Coronary artery (tissue), 2 donors: ENCODE results near the gene RBM7.

ENCODE experiments used
- DNase-seq: peaks from one replicate; pipeline ENCODE4 v3.0.0-alpha.2; 2017; ENCODE audit warnings: low spot score
- H3K27ac ChIP-seq, 2 donors: fragments of 200-600 bp; sonication (generic); one replicate each; pipeline ENCODE4 v1.5.1; 2016 to 2019
- H3K4me3 ChIP-seq: fragments of 200-600 bp; sonication (generic); 2 replicates; pipeline ENCODE4 v1.5.1; 2016; ENCODE audit warnings: mild to moderate bottlenecking, moderate library complexity
- TF ChIP-seq, protein P1 (sequence below): fragments of 200-600 bp; sonication (generic); IDR thresholded peaks from one replicate; pipeline ENCODE4 v1.5.1; 2019; ENCODE audit warnings: antibody characterized with exemption

Gene RBM7, protein sequence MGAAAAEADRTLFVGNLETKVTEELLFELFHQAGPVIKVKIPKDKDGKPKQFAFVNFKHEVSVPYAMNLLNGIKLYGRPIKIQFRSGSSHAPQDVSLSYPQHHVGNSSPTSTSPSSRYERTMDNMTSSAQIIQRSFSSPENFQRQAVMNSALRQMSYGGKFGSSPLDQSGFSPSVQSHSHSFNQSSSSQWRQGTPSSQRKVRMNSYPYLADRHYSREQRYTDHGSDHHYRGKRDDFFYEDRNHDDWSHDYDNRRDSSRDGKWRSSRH

DNA sequence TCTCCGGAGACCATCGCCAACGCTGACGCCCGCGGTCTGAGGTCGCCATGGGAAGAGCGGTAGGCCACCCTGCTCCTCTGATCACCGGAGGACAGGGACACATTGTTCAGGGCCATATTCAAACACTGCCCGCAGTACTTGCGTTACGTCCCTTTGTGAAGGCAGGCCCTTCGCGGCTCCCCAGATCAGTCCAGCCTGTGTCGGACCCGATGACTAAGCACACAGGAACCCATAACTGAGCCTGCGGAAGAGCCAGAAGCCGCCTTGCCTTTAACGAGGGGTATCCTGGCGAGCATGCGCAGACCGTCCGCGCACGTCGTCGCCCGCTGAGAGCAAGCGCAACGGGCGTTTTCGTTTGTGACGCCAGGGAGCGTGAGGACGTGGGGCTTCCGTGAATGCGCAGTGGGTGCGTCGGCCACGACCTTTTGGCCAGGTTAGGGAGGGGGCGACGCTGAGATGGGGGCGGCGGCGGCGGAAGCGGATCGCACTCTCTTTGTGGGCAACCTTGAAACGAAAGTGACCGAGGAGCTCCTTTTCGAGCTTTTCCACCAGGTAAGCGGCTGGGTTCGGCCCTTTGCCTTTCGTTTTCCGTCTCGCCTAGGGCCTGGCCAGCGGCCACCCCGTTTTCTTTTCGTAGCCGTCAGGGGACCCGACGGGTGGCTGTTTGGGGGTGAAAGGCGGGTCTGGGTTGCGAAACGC lies at the start of gene RBM7, which contains the start of gene C11orf71:
Gene RBM7 (plus strand): TSS at position 451 of the 699 bp plus-strand sequence. CDS start 6 bp downstream, at position 457.
Gene C11orf71 (minus strand): TSS at position 296 of the 699 bp plus-strand sequence. CDS start 180 bp downstream, at position 116.
- TF ChIP-seq, protein P1, sequence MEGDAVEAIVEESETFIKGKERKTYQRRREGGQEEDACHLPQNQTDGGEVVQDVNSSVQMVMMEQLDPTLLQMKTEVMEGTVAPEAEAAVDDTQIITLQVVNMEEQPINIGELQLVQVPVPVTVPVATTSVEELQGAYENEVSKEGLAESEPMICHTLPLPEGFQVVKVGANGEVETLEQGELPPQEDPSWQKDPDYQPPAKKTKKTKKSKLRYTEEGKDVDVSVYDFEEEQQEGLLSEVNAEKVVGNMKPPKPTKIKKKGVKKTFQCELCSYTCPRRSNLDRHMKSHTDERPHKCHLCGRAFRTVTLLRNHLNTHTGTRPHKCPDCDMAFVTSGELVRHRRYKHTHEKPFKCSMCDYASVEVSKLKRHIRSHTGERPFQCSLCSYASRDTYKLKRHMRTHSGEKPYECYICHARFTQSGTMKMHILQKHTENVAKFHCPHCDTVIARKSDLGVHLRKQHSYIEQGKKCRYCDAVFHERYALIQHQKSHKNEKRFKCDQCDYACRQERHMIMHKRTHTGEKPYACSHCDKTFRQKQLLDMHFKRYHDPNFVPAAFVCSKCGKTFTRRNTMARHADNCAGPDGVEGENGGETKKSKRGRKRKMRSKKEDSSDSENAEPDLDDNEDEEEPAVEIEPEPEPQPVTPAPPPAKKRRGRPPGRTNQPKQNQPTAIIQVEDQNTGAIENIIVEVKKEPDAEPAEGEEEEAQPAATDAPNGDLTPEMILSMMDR: no peak
- peak within 1 kb of the TSS; percentile 99 for H3K27ac ChIP-seq
- H3K4me3 ChIP-seq: peak within 1 kb of the TSS; percentile 78
- peak; percentile 99 for DNase-seq

DNA sequence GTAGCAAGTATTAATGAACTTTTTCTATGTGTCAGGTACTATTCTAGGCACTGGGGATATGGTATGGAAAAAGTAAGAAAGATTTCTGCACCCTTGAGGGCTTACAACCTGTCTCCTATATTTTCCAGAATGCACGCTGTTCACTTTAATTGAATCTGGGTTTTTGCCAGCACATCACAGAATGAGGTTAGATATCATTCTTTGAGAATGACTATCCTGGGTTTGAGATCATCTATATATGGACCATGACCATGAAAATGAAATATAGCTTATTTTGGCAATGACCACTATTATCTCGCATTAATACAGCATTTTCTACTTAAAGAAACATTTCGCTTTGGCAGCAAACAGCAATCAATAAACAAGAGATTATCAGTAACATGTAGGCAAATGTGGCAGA lies 47.0 kb upstream of the RBM7 start:
- DNase-seq: no peak
- Histone ChIP-seq H3K4me3 (no peak overlapping the region), H3K27ac (no peak overlapping the region)
- TF ChIP-seq, protein P1: no peak

DNA sequence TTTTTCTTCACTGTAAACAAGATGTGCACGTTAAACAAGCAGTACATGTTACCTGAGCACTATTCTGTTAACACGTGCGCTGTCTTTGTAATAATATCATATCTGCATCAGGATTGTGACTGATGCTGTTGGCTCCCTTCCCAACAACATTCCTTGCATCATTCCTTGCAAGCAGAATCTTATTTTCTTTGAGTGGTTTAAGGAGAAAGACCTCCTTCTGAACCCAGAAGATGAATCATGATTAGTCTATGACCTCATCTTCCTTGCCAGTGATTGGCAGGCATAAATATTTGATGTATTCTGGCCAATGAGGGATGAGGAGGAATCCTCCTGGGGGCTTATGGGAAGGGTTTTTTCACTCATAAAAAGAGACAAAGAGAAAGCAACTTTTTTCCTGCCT lies 46.4 kb upstream of the RBM7 start:
- no peak for DNase-seq
- TF ChIP-seq, protein P1: no peak
- H3K4me3 ChIP-seq: no peak overlapping the region
- H3K27ac ChIP-seq: no peak overlapping the region

DNA sequence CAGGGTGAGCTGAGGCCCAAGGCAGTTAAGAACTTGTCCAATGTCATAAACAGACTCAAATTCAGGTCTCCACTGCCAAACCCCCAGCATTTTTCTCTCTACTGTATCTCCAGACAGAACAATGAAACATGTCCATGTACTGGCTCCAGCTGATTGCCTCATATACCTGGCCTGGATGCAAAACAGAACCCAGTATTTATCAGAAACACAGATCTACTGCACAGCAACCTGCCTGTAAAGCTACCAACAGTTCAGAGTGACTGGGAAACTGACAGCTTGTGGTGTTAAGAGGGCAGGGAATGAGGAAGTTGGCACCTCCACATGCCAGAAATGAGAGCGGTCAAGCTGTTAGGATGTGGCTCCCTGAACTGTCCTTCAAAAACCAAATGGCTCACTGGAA lies 41.8 kb upstream of the RBM7 start:
- H3K4me3 ChIP-seq: no peak overlapping the region
- no peak overlapping the region for H3K27ac ChIP-seq
- TF ChIP-seq, protein P1: no peak
- no peak for DNase-seq

DNA sequence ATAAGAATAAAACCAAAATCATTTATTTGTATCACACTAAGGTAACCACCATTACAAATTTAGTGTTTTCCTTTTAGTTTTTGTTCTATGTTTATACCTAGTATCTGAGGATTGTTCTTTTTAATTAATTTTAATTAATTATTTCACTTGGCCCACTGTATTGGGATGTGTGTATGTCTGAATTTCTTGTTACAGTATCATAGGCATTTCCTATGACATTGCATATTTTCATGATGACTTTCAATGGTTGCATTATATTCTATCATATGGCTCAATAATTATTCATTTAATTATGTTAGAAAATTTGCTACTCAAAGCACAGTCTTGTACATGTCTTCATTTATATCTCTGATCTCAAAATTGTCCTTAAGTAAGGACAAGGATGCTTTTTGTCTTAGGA lies 41.1 kb upstream of the RBM7 start:
- no peak for DNase-seq
- TF ChIP-seq, protein P1: no peak
- H3K27ac ChIP-seq: no peak overlapping the region
- no peak overlapping the region for H3K4me3 ChIP-seq

DNA sequence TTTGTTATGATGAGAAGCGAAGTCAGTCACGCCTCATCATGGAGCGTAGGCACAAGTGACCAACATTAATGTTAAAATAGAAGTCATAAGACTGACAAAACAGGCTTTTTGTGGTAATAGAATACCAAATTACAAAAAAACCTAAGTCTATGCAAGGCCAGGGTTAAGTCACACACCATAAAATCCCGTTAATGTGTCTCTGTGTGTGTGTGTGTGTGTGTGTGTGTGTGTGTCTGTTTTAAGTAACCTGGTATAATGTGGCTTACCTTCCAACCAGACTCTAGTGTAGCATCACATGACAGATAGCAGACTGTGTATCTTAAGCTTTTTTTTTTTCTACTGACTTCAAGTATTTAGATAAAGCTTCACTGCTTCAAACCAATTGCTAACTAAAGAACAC lies 38.1 kb upstream of the RBM7 start:
- Histone ChIP-seq H3K27ac (no peak overlapping the region), H3K4me3 (no peak overlapping the region)
- TF ChIP-seq, protein P1: no peak
- no peak for DNase-seq

DNA sequence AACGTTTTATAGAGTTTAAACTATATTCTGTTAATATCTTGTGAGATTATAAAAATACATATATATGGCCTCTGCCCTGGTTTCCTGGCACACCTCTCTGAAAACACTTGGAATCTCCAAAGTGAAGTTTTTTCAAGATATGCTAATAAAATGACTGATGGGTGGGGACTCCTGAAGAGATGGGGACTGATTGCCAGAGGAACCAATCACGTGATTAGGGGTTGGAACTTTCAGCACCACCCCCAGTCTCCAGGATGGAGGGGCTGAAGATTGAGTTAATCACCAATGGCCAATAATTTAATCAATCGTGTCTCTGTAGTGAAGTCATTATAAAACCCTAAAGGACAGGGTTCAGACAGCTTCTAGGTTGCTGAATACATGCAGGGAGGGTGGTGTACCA lies 37.5 kb upstream of the RBM7 start:
- no peak for DNase-seq
- Histone ChIP-seq H3K4me3 (no peak overlapping the region), H3K27ac (no peak overlapping the region)
- TF ChIP-seq, protein P1: no peak
